GM04504 (cell line): ENCODE results near the gene OASL.
"Not testable (repeated sequence)": the region's sequence is repeated elsewhere in the genome, so short reads cannot be mapped to it uniquely, and the experiment has no call there.

Experiments
- DNase-seq: peaks from one replicate; pipeline ENCODE4 v3.0.0-alpha.2; 2012; ENCODE audit warnings: low read depth

The OASL gene

DNA sequence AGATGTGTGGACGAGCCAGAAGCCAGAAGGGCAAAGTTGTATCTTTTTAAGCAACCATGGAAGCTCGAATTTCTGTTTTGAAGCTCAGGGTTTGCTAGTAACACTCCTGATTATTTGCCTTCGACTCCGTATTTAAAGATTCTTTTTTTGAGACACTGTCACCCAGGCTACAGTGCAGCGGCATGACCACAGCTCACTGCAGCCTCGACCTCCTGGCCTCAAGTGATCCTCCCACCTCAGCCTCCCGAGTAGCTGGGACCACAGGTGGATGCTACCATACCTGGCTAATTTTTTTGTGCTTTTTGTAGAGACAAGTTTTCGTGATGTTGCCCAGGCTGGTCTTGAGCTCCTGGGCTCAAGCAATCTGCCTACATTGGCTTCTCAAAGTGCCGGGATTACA is 18.7 kb upstream of the OASL start:
- no peak for DNase-seq

DNA sequence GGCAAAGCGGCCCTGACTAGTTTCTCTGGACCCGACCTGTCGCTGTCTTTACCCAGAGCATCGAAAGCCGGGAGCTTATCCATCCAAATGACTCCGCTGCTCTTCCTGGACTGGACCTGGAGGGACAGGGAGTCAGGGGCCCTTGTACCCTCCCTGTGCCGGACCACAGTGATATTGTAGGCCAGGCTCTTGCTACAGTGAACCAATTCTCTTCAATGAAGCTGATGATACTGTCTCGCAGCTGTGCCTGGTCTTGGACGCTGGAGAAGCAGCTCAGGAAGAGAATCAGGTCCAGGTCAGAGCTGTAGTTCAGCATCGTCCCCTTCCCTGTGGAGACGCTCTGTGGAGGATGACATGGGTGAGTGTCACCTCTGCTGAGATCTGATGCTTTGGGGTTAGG is 14.7 kb upstream of the OASL start:
- no peak for DNase-seq

DNA sequence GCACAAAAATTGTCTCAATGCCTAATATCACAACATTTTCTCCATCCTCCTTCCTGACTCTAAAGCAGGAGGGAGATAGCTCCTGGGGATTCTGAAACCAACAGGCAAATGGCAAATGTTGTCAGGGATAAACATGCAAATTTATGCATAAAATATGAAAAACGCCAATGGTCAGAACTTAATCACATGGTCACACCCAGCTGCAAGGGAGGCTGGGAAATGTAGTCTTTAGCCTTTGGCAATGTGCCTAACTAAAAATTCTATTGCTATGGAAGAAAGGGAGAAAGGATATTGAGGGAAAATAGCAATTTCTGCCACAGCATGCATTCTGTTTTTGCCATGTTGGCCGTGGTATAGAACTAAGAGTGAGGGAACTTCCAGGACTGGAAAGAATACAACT is 11.7 kb upstream of the OASL start:
- no peak for DNase-seq

DNA sequence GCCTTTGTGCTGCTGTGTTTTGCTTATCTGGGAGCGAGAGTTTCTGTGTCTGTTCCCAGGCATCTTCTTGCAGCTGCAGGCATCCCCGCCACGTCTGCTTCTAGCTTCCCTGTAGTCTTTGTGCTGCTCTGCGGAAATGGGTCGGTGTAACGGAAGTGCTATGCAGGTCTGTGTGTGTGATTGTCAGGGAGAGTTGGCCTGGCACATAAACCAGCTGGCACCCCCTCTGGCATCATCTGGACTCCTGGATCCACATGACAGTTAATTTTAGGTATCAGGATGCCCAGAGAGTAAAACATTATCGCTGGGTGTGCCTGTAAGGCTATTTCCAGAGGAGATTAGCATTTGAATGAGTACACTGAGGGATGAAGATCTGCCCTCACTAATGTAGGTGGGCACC is 9.4 kb upstream of the OASL start:
- DNase-seq, result no peak

DNA sequence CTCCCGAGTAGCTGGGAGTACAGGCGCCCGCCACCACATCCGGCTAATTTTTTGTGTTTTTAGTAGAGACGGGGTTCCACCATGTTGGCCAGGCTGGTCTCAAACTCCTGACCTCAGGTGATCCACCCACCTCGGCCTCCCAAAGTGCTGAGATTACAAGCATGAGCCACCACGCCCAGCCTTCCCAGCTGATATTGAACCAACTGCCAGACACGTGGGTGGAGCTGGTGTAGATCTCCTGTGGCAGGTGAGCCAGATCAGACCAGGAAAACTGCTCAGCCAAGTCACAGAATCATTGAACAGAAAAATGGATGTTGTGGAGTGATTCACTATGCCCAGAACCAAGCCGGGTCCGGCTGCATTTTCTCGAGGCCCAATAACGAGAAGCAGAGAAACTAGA is 8.4 kb upstream of the OASL start:
- DNase-seq, result not testable (repeated sequence)

DNA sequence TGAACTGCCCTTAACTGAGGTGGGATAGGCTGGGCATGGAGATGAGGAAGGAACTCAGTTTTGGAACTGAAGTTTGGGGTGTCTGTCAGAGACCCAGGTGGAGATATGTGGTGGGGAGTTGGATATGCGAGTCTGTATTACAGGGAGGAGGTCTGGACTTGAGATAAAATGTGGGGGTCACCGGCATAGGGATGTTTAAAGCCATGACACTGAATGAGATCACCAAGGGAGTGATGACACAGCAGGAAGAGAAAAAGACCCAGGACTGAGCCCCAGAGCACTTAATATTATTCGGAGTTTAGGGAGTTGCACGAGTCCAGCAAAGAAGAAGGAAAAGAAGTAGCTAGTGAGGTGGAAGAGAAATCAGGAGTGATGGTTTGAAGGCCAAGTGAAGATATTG is 4.0 kb upstream of the OASL start:
- no peak for DNase-seq

DNA sequence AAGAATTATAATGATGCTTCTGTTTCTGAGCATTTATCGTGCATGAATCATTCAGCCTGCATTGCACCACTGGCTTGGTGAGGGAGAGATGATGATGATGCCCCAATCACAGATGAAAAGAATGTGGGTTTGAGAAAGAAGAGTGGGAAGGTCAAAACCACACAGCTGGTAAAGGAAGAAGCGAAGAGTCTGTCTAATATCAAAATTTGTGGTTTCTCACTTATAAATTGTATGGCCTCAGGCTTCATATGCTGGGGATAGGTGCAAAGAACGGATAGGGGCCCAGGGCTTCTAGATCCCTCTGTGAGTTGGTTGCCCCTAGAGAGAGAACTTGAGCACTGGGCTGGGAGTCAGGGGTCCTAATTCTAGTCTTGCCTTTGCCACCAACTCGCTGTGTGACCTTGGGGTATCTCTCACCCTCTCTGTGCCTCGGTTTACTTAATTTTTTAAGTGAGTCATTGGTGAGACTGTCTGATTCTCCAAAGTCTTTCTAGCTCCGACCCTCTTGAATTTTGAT is 2.2 kb downstream of the OASL start:
- peak; percentile 53 for DNase-seq

DNA sequence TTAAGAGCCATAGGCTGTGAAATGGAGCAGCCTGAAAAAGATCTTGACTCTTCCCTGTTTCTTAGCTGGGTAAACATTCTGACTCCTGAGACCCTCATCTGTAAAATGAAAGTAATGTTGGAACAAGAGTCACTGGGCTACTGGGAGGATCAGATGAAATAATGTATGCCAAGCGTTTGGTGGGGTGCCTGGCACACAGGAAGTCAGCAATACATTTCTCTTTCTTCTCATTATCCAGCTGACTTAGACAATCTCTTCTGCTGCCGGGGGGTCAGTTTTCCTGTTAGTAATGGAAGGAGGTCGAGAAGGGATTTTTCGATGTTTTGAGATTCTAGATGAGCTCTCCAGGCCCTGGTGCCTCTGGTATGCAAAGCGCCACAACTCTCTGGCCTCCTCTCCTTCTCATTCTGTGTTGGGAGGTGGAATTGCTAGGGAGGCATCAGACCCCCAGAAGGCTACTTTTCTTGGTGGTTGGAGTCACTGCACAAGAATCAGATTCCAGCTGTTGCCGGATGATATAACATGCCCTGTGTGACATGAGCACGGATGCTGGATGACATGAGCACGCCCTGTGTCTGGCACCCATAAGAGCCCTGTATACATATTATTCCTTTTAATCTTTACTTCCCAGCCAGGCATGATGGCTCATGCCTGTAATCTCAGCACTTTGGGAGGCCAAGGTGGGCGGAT is 4.3 kb downstream of the OASL start:
- DNase-seq, result no peak

GRCh38 chr12:121033625-121034349 is 5.3 kb downstream of the OASL start:
- DNase-seq, result no peak

- no peak for DNase-seq
Measured at GRCh38 chr12:121030576-121031212, 8.4 kb downstream of the OASL start.

GRCh38 chr12:121026274-121027045 is 12.6 kb downstream of the OASL start:
- no peak for DNase-seq

DNA sequence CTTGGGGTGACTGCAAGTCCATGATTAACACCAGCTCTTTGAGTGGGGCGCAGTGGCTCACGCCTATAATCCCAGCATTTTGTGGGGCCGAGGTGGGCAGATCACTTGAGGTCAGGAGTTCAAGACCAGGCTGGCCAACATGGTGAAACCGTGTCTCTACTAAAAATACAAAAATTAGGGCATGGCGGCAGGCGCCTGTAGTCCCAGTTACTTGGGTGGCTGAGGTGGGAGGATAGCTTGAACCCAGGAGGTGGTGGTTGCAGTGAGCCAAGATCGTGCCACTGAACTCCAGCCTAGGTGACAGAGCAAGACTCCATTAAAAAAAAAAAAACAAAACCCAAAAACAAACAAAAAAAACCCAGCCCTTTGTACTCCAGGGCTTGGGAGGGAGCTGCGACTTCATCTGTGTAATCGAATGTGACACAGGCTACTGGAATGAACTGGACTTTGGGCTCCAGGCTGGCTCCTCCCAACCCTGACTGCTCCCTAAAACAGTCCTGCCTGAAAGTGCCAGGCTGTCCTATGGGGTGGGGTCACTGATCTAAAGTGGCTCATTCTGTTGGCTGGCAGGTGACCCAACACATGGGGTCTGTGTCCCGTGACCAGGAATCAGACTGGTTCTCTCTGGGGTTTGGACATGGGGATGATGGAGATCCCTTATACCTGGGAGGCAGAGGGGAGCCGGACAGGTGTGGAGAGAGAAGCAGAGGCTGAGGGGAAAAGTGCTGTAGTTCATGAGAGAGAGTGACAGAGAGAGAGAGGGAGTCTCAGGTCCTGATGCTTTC is 13.4 kb downstream of the OASL start:
- DNase-seq, result no peak

- DNase-seq, result no peak
Measured at GRCh38 chr12:121023799-121024198, 15.2 kb downstream of the OASL start.

DNA sequence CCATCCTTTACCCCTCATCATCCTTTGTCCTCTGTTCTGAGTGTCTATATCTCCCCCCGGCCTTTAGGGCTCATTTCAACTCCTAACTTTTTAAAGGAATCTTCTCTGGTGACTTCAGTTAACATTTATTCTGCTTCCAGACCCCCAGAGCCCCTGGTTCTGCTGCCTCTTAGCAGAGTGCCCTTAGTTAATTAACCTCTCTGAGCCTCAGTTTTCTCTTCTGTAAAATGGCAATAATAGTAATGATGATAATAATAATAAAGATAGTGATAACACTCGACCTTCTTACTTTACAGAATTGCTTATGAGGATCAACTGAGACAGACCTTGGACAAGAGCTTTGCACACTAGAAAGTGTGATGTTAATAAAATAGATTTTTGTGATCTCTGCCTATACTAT is 16.3 kb downstream of the OASL start:
- DNase-seq, result no peak

- DNase-seq, result no peak
Measured at GRCh38 chr12:121021754-121022153, 17.3 kb downstream of the OASL start.

GRCh38 chr12:121018860-121019617 is 20.0 kb downstream of the OASL start:
- DNase-seq, result no peak

GRCh38 chr12:121017966-121018491 is 21.0 kb downstream of the OASL start:
- DNase-seq, result no peak

- DNase-seq, result peak; percentile 75
Measured at GRCh38 chr12:121015825-121016766, 22.9 kb downstream of the OASL start, which contains the start of gene C12orf43. Gene C12orf43, minus strand, starts transcription at chr12:121016487. Its CDS starts 13 bp downstream, at chr12:121016474.

- no peak for DNase-seq
Measured at GRCh38 chr12:121013715-121014114, 25.3 kb downstream of the OASL start.
